Right lobe of liver (tissue), 4 donors: ENCODE results near the gene KIF1A.

Experiments used
- POLR2A ChIP-seq: fragments of 450-650 bp; IDR thresholded peaks from one replicate; pipeline ENCODE4 v1.6.1; 2017; ENCODE audit warnings: antibody characterized with exemption, mild to moderate bottlenecking
- TF ChIP-seq, protein P1 (sequence below), 4 donors: fragments of 200-600 bp in 3 of 4; fragments of 450-650 bp in 1 of 4; IDR thresholded peaks; one replicate each; pipeline versions ENCODE4 v1.5.1 to v1.8.0; 2016 to 2022; ENCODE audit warnings: antibody characterized with exemption in 4 of 4, mild to moderate bottlenecking in 2 of 4
- donor health status: DM: no; HTN: no; CAD: no.
- donor health status: DM: no; HTN: no; CAD: no.
- donor health status: DM: no; HTN: yes; CAD: no.

DNA sequence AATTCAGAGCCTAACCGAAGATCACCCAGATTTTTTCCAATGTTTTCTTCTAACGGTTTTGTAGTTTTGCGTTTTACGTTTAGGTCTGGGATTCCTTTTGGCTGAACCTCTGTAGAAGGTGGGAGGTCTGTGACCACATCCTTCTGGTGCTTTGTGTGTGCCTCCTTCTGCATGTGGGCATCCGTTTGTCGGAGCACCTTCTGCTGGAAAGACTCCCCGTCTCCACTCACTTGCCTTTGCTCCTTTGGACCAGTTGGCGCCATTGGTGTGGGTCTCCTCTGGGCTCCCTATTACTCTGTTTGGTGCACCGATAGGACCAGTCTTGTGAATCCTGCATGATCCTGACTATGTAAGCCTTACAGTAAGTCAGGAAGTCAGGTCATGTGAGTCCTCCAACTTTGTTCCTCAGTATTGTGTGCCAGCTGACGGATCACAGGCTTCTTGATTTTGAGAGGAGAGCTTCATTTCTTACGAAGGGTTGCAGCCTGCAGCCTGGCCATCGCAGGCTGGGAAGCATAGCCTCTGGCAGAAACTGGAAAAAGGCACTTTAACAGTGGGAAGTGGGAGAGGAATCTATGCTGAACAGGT, 114.7 kb downstream of the KIF1A start:
- TF ChIP-seq, protein P1, sequence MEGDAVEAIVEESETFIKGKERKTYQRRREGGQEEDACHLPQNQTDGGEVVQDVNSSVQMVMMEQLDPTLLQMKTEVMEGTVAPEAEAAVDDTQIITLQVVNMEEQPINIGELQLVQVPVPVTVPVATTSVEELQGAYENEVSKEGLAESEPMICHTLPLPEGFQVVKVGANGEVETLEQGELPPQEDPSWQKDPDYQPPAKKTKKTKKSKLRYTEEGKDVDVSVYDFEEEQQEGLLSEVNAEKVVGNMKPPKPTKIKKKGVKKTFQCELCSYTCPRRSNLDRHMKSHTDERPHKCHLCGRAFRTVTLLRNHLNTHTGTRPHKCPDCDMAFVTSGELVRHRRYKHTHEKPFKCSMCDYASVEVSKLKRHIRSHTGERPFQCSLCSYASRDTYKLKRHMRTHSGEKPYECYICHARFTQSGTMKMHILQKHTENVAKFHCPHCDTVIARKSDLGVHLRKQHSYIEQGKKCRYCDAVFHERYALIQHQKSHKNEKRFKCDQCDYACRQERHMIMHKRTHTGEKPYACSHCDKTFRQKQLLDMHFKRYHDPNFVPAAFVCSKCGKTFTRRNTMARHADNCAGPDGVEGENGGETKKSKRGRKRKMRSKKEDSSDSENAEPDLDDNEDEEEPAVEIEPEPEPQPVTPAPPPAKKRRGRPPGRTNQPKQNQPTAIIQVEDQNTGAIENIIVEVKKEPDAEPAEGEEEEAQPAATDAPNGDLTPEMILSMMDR (IDR thresholded peaks at IDR 0.05), result no peak
- TF ChIP-seq POLR2A, result no peak
